Measurements from ENCODE around the gene PLCH2. TPM values are rescaled to one million over a fixed set of nuclear protein-coding genes. Genes with fewer than 3 reads are reported as not detected.

The PLCH2 gene
- total RNA-seq, 1 donor from 2014 or later = 3.8 TPM

DNA sequence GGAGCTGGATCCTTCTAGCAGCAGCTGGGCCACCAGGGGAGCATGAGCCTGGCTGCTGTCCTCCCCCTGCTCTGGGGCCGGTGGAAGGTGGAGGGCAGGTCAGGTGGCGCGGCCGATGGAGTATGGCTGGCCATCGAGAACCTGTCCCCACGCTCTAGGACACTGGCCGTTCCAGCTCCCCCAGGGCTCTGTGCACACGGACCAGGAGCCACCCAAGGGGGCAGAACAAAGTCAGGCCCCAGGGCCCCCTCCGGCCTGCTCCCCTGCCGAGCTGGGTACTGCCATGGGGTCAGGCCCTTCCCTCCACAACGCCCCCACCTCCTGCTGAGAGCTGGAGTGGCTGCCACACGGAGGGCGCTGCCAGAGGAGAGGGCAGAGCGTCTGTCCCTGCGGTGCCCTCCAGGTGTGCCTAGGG is 4.5 kb upstream of the PLCH2 start:
- DNase-seq = no peak
- Histone ChIP-seq H3K4me1 (no peaks in the 10 kb centered on the region), H3K9me3 (no peaks in the 10 kb centered on the region), H3K27ac (no peak overlapping the region), H3K4me3 (no peak overlapping the region), H3K36me3 (no peaks in the 10 kb centered on the region), H3K27me3 (ENCODE audit: low read depth) (peaks cover 53% of the 10 kb centered on the region)
- ATAC-seq = no peak
- TF ChIP-seq, protein P1, sequence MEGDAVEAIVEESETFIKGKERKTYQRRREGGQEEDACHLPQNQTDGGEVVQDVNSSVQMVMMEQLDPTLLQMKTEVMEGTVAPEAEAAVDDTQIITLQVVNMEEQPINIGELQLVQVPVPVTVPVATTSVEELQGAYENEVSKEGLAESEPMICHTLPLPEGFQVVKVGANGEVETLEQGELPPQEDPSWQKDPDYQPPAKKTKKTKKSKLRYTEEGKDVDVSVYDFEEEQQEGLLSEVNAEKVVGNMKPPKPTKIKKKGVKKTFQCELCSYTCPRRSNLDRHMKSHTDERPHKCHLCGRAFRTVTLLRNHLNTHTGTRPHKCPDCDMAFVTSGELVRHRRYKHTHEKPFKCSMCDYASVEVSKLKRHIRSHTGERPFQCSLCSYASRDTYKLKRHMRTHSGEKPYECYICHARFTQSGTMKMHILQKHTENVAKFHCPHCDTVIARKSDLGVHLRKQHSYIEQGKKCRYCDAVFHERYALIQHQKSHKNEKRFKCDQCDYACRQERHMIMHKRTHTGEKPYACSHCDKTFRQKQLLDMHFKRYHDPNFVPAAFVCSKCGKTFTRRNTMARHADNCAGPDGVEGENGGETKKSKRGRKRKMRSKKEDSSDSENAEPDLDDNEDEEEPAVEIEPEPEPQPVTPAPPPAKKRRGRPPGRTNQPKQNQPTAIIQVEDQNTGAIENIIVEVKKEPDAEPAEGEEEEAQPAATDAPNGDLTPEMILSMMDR (IDR thresholded peaks at IDR 0.05) = no peak
- intact Hi-C loops (cut with DNase I) = no loop called here

DNA sequence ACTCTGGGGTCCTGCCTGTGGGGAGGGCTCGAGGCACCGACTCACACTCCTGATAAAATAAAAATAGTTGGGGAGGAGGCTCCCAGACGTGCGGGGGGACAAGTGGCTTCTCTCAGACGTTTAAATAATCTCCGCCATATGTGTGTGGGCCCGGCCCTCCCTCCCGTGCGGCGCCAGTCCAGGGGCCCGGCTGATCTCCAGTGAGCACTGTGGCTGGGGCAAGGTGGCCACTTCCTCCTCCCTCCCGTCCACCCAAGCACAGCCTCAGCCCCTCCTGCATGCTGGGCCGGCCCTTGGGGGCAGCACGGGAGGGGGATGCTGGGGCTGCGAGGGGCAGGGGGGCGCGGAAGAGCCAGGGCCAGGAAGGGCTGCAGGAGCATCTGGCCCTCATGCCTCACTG is 4.0 kb upstream of the PLCH2 start:
- Histone ChIP-seq H3K27me3 (ENCODE audit: low read depth) (peaks cover 48% of the 10 kb centered on the region), H3K36me3 (no peaks in the 10 kb centered on the region), H3K4me3 (no peak overlapping the region), H3K27ac (no peak overlapping the region), H3K4me1 (no peaks in the 10 kb centered on the region), H3K9me3 (no peaks in the 10 kb centered on the region)
- TF ChIP-seq, protein P1 (IDR thresholded peaks at IDR 0.05) = no peak
- ATAC-seq = no peak
- DNase-seq = no peak
- intact Hi-C loops (cut with DNase I) = no loop called here

DNA sequence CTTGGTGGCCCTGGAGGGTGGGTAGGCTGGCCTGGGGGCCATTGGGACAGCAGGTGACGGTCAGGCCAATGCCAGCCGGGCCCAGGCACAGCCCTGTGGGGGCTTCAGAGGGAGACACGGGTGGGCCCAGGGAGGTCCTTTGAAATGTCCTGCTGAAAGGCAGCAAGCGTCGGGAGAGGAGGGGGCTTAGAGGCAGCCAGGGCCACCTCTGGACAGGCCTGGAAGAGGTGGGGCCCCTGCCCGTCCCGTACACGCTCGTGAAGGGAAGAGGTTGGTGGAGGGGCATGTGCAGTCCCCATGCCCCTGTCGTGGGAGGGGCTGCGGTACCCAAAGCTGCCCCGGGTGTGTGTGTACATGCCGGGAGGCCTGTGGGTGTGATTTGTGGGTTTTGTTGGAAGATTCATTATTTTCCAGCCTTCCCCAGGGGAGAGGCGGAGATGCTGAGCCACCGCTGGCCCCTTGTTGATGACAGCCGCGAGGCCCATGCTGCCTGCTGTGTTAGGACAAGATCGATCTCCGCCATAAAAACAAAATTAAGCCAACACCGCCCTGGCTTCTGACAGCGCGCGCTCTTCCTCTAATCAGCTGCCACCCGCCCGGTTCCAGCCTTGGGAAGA is 3.4 kb upstream of the PLCH2 start:
- DNase-seq (no peak), ATAC-seq (no peak)
- TF ChIP-seq, protein P1 (IDR thresholded peaks at IDR 0.05) = no peak
- intact Hi-C loops (cut with DNase I) = no loop called here
- no peaks in the 10 kb centered on the region for H3K36me3 ChIP-seq
- H3K27me3 ChIP-seq (ENCODE audit: low read depth) = peaks cover 42% of the 10 kb centered on the region
- no peaks in the 10 kb centered on the region for H3K4me1 ChIP-seq
- H3K27ac ChIP-seq = no peak overlapping the region
- H3K9me3 ChIP-seq = no peaks in the 10 kb centered on the region
- no peak overlapping the region for H3K4me3 ChIP-seq

DNA sequence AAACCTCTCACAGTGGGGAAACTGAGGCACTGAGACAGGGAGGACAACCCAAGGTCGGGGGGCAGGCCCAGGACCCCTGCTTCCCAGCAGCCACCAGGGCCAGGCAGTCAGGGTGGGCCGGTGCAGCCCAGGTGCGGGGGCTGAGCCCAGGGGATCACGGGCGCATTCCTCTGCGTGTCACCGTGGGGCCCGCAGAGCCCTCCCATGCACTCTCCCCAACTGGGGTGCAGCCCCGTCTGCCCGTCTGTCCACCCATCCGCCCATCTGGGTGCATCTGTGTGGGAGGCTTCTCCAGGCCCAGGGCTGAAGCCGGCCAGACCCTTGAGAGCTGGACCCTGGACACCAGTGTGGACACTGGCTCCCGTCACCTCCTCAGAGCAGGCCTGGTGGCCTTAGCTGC is 2.9 kb upstream of the PLCH2 start:
- H3K27ac ChIP-seq = no peak overlapping the region
- no peak for ATAC-seq
- intact Hi-C loops (cut with DNase I) = no loop called here
- TF ChIP-seq, protein P1 (IDR thresholded peaks at IDR 0.05) = no peak
- DNase-seq = no peak
- no peaks in the 10 kb centered on the region for H3K36me3 ChIP-seq
- H3K4me1 ChIP-seq = no peaks in the 10 kb centered on the region
- H3K9me3 ChIP-seq = no peaks in the 10 kb centered on the region
- no peak overlapping the region for H3K4me3 ChIP-seq
- H3K27me3 ChIP-seq (ENCODE audit: low read depth) = peaks cover 37% of the 10 kb centered on the region

DNA sequence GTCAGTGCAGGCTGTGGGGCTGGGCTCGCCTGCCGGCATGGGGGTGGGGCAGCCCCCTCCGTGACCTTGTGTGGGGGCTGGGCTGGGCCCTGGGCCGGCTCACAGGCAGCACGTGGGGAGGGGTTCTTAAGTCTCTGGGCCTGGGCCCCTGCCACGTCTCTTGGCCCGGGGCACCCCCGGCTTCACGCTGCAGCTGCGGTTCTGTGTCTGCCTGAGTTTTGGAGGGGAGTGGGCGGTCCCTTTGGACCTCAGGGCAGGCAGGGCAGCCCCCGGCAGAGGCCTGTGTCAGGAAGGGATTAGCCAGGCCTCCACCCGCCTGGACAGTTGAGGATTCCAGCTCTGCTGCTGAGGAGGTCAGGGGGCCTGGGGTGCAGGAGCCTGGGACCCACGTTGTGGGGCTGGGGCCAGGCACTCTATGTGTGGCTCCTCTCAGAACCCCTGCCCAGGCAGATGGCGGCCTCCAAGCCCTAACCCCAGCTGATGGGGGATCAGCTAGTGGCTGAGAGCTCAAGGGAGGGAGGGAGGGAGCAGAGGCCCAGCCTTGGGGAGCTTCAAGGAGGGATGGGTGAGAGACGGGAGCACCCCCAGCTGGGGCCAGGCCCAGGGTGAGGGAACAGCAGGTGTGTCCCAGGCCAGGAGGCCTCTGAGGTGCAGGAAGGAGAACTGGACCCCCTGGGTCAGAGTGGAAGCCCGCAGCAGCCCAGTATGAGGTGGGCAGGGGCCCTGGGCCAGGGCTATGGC is 1.8 kb upstream of the PLCH2 start:
- Histone ChIP-seq H3K9me3 (no peaks in the 10 kb centered on the region), H3K4me1 (no peaks in the 10 kb centered on the region), H3K27me3 (ENCODE audit: low read depth) (peaks cover 26% of the 10 kb centered on the region), H3K27ac (no peak overlapping the region), H3K36me3 (no peaks in the 10 kb centered on the region), H3K4me3 (no peak overlapping the region)
- DNase-seq (no peak), ATAC-seq (no peak)
- TF ChIP-seq, protein P1 (IDR thresholded peaks at IDR 0.05) = no peak
- intact Hi-C loops (cut with DNase I) = no loop called here
